Glutamatergic neuron (in vitro differentiated cells): ENCODE results near the gene HRNR. TPM values are rescaled to one million over a fixed set of nuclear protein-coding genes. Genes with fewer than 3 reads are reported as not detected.

Experiments
- DNase-seq: peaks from one replicate; pipeline ENCODE4 v3.0.0; 2022
- H3K27ac Mint-ChIP-seq: one replicate; pipeline ENCODE4 v1.8.0; 2020; ENCODE audit warnings: mild to moderate bottlenecking, mixed read lengths, inconsistent platforms; ENCODE audit not compliant: unreplicated experiment
- H3K27me3 Mint-ChIP-seq: one replicate; pipeline ENCODE4 v1.8.0; 2020; ENCODE audit warnings: mild to moderate bottlenecking, moderate library complexity, mixed read lengths, inconsistent platforms; ENCODE audit not compliant: unreplicated experiment
- H3K36me3 Mint-ChIP-seq: one replicate; pipeline ENCODE4 v1.8.0; 2020; ENCODE audit warnings: mild to moderate bottlenecking, mixed read lengths, inconsistent platforms; ENCODE audit not compliant: unreplicated experiment
- H3K4me1 Mint-ChIP-seq: one replicate; pipeline ENCODE4 v1.8.0; 2020; ENCODE audit warnings: mild to moderate bottlenecking, low read depth, mixed read lengths, inconsistent platforms; ENCODE audit not compliant: unreplicated experiment
- H3K4me3 Mint-ChIP-seq: one replicate; pipeline ENCODE4 v1.8.0; 2020; ENCODE audit warnings: mild to moderate bottlenecking, mixed read lengths, inconsistent platforms; ENCODE audit not compliant: unreplicated experiment
- H3K9me3 Mint-ChIP-seq: one replicate; pipeline ENCODE4 v1.8.0; 2020; ENCODE audit warnings: mild to moderate bottlenecking, moderate library complexity, mixed read lengths, inconsistent platforms; ENCODE audit not compliant: unreplicated experiment
- total RNA-seq: library from RNA; stranded (reverse); fragmentation: NEBNext Ultra II Directional; extraction: Animal tissue kit (Norgen Biotek cat#: 25700); gene quantifications from one replicate; pipeline ENCODE4 v1.2.1, GENCODE V29; 2021; ENCODE audit not compliant: unreplicated experiment
- TF ChIP-seq, protein P1 (sequence below): fragments of 200-600 bp; sonication (generic); IDR thresholded peaks from one replicate; pipeline ENCODE4 v1.5.0; 2021; ENCODE audit not compliant: partially characterized antibody, unreplicated experiment

Gene HRNR
- total RNA-seq, 1 donor from 2014 or later, result not detected

DNA sequence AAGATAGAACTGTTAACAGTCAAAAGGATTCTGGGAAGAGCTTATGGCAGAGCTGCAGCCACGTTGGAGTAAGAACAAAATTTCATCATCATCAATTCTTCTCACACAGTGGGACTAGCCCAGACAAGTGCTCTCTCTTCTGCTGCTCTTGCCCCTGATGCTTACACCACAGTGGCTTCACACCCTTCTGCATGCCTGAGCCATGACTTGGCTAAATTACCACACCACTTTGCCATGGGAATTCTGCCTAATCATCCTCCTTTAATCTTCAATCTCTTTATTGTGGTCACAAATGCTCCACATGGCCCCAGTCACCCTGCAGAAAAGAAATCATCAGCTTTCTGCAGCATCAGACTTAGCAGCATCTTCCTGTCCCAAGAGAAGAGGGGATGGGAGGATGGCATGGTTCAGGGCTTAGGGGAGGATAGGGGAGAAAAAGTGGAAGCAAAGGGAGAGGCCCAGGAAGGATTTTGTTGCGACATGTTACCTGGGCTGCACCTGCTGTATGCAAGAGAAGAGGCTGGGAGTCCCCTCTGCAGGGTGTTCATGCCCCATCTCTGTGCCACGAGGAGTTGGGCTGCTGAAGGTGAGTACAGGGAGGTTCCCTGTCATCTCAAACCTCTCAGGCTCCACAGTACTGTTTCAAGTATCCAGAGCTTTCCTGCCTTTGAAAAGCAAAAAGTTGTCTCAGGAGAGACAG is 56.0 kb downstream of the HRNR start:
- no peaks in the 10 kb centered on the region for H3K9me3 Mint-ChIP-seq
- H3K27ac Mint-ChIP-seq, result no peak overlapping the region
- TF ChIP-seq, protein P1, sequence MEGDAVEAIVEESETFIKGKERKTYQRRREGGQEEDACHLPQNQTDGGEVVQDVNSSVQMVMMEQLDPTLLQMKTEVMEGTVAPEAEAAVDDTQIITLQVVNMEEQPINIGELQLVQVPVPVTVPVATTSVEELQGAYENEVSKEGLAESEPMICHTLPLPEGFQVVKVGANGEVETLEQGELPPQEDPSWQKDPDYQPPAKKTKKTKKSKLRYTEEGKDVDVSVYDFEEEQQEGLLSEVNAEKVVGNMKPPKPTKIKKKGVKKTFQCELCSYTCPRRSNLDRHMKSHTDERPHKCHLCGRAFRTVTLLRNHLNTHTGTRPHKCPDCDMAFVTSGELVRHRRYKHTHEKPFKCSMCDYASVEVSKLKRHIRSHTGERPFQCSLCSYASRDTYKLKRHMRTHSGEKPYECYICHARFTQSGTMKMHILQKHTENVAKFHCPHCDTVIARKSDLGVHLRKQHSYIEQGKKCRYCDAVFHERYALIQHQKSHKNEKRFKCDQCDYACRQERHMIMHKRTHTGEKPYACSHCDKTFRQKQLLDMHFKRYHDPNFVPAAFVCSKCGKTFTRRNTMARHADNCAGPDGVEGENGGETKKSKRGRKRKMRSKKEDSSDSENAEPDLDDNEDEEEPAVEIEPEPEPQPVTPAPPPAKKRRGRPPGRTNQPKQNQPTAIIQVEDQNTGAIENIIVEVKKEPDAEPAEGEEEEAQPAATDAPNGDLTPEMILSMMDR, result no peak
- H3K36me3 Mint-ChIP-seq, result no peaks in the 10 kb centered on the region
- no peak for DNase-seq
- H3K4me3 Mint-ChIP-seq, result no peak overlapping the region
- H3K4me1 Mint-ChIP-seq, result no peaks in the 10 kb centered on the region
- H3K27me3 Mint-ChIP-seq, result no peaks in the 10 kb centered on the region

DNA sequence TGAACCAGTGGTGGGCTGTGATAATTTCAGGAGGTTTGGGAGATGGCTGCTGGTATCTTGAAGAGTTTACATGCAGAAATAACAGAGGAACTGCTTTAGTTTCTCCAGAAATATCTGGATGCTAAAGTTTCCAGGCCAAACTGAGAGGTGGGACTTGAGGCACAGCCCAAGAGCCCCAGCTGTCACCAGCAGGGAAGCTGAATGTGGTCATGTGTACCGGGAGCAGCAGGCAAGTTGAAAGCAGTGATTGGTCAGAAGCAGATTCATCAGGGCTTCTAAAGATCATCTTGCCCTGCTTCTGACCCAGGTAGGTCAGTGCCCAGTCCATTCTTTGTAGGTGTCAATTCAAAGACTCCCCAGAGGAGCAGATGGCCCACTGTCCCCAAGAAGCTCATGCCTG is 57.0 kb downstream of the HRNR start:
- no peak for DNase-seq
- TF ChIP-seq, protein P1, result no peak
- no peaks in the 10 kb centered on the region for H3K4me1 Mint-ChIP-seq
- no peaks in the 10 kb centered on the region for H3K9me3 Mint-ChIP-seq
- H3K27me3 Mint-ChIP-seq, result no peaks in the 10 kb centered on the region
- no peak overlapping the region for H3K27ac Mint-ChIP-seq
- no peak overlapping the region for H3K4me3 Mint-ChIP-seq
- H3K36me3 Mint-ChIP-seq, result no peaks in the 10 kb centered on the region

DNA sequence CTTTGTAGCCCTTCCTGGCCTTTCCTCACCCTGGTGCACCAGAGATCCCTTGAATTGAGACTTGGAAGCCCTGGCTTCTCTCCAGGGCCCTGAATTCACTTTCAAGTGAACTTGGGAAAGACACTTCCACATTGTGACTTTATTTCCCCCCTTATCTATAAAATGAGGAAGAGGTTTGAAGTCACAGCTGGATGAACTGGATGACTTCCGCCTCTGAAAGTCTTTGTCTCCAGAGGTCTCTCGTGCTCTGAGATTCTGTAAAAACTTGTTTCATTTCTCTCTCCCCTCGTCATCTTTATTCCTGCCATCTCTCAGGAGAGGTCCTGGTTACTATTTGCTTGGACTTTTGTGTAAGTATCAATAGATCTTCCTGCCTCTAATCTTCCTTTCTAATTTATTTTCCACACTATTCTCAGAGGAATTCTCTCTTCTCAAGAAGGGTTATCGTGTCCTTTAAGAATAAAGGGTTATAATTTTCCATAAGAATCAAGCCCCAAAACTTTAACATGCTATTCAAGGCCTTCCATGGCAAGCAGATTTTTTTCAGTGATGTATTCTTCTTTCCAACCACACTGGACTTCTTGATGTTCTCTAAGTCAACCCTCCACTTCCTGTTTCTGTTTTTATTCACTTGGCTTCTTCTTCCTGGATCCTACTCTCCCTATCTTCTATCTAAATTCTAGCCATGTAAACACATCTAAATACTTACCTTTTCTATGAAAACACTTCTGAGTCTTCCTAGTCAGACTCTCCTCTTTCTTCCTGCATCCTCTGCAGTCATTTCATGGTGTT is 58.5 kb downstream of the HRNR start:
- TF ChIP-seq, protein P1, result no peak
- H3K27ac Mint-ChIP-seq, result no peak overlapping the region
- H3K9me3 Mint-ChIP-seq, result no peaks in the 10 kb centered on the region
- no peaks in the 10 kb centered on the region for H3K36me3 Mint-ChIP-seq
- DNase-seq, result no peak
- H3K27me3 Mint-ChIP-seq, result no peaks in the 10 kb centered on the region
- H3K4me1 Mint-ChIP-seq, result no peaks in the 10 kb centered on the region
- no peak overlapping the region for H3K4me3 Mint-ChIP-seq

DNA sequence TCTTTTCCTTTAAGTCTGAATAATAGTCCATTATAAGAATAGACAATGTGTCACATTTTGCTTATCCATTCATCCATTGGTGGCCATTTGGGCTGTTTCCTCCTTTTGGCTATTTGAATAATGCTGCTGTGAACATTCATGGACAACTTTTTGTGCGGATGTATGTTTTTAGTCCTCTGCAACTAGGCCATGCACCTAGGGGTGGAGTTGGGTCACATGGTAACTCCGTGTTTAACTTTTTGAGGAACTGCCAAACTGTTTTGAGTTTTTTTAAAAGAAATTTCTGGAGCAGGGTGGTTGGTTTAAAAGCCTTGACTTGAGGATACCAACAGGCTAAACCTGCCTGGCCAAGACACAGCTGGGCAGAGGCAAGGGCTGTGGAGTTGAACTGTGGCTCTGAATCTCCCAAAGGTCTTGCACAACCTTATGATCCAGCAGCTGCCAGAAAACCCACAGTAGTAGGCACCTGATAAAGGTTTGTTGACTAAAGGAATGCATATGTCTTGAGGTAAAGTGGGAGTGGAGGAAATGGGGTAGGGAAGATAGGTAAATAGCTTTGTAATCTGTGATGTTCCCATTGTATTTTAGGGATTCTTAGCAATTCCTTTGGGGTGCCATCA is 59.4 kb downstream of the HRNR start:
- no peak overlapping the region for H3K4me3 Mint-ChIP-seq
- H3K9me3 Mint-ChIP-seq, result no peaks in the 10 kb centered on the region
- TF ChIP-seq, protein P1, result no peak
- H3K27me3 Mint-ChIP-seq, result no peaks in the 10 kb centered on the region
- DNase-seq, result no peak
- no peaks in the 10 kb centered on the region for H3K36me3 Mint-ChIP-seq
- no peaks in the 10 kb centered on the region for H3K4me1 Mint-ChIP-seq
- H3K27ac Mint-ChIP-seq, result no peak overlapping the region
